ENCODE measurements around the gene SDF2L1. TPM values are rescaled to one million over a fixed set of nuclear protein-coding genes. Genes with fewer than 3 reads are reported as not detected.
A peak's percentile ranks its signal among the peaks of the same experiment; 100 is the strongest.
"Not testable (repeated sequence)": the region's sequence is repeated elsewhere in the genome, so short reads cannot be mapped to it uniquely, and the experiment has no call there.

SDF2L1 gene
- total RNA-seq, 2 experiments from 2014 or later, result 78.7 to 79.1 TPM

- DNase-seq (no peak), ATAC-seq (no peak)
- H3K9me3 Mint-ChIP-seq (ENCODE audit: low read depth), result no peaks in the 10 kb centered on the region
- H3K4me3 Mint-ChIP-seq, result no peak overlapping the region
- CTCF ChIA-PET, result interaction anchor here (1.3 to 9.7 kb wide), 2 partner anchors 10 to 11 kb away, joined by 3 to 241 read pairs; partner anchors contain the start of gene SDF2L1
- no peaks in the 10 kb centered on the region for H3K27me3 Mint-ChIP-seq
- H3K36me3 Mint-ChIP-seq, result no peaks in the 10 kb centered on the region
- H3K4me1 Mint-ChIP-seq, result peaks cover 20% of the 10 kb centered on the region
- H3K27ac Mint-ChIP-seq, result no peak overlapping the region
Observed at GRCh38 chr22:21634844-21635243, 7.3 kb upstream of the SDF2L1 start.

- CTCF ChIA-PET, result interaction anchor here (1.2 to 9.7 kb wide), 5 partner anchors 8 to 15 kb away, joined by 3 to 241 read pairs (median 3); partner anchors contain the start of gene SDF2L1
- H3K27me3 Mint-ChIP-seq, result no peaks in the 10 kb centered on the region
- H3K36me3 Mint-ChIP-seq, result no peaks in the 10 kb centered on the region
- DNase-seq, result no peak
- H3K9me3 Mint-ChIP-seq (ENCODE audit: low read depth), result no peaks in the 10 kb centered on the region
- peaks cover 18% of the 10 kb centered on the region for H3K4me1 Mint-ChIP-seq
- no peak overlapping the region for H3K27ac Mint-ChIP-seq
- ATAC-seq, result no peak
- no peak overlapping the region for H3K4me3 Mint-ChIP-seq
Observed at GRCh38 chr22:21635771-21636510, 6.2 kb upstream of the SDF2L1 start.

DNA sequence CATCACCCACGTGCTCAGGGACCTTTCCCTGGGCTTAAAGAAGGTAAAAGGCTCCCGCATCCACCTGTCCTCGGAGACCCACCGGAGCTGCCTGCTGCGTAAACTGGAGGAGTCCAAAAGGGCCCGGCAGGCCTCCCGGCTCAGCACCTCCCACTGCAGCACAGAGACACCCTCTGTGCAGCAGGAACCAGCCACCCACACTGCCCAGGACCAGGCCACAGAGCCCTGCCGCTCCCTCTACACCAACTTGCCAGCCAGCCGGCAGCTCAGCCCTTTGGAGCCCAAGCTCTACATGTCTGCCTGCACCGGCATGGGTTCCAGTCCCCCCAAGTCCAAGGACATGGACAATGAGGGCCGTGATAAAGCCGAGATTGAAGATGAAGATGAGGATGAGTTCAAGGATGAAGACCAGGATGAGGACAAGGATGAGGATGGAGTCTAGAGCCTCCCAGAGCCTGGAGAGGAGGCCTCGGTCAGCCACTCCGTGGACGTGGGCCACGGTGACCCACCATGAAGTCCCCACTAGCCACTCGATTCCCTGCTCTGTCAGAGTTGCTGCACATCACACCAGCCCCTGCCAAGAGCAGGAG is 5.4 kb upstream of the SDF2L1 start:
- Mint-ChIP-seq H3K9me3 (ENCODE audit: low read depth) (no peaks in the 10 kb centered on the region), H3K27me3 (no peaks in the 10 kb centered on the region), H3K27ac (no peak overlapping the region), H3K36me3 (no peaks in the 10 kb centered on the region), H3K4me3 (no peak overlapping the region), H3K4me1 (peaks cover 18% of the 10 kb centered on the region)
- CTCF ChIA-PET, result interaction anchor here (1.2 to 1.6 kb wide), 3 partner anchors 8 to 15 kb away, joined by 3 to 4 read pairs (median 3); no protein-coding TSS in a partner anchor
- DNase-seq (no peak), ATAC-seq (no peak)

GRCh38 chr22:21637450-21637849 is 4.7 kb upstream of the SDF2L1 start:
- H3K4me3 Mint-ChIP-seq; H3K9me3 Mint-ChIP-seq (ENCODE audit: low read depth); H3K27me3 Mint-ChIP-seq; H3K27ac Mint-ChIP-seq; ATAC-seq; DNase-seq; H3K36me3 Mint-ChIP-seq: not testable (repeated sequence)
- peaks cover 16% of the 10 kb centered on the region for H3K4me1 Mint-ChIP-seq
- CTCF ChIA-PET, result interaction anchor here (1.2 to 1.5 kb wide), 2 partner anchors 9 kb away, joined by 3 to 4 read pairs; no protein-coding TSS in a partner anchor

- peaks cover 25% of the 10 kb centered on the region for H3K4me1 Mint-ChIP-seq
- CTCF ChIA-PET, result interaction anchor here (1.0 kb wide), 1 partner anchor 10 kb away, joined by 3 read pairs; no protein-coding TSS in a partner anchor
- no peaks in the 10 kb centered on the region for H3K9me3 Mint-ChIP-seq (ENCODE audit: low read depth)
- no peak overlapping the region for H3K27ac Mint-ChIP-seq
- no peaks in the 10 kb centered on the region for H3K27me3 Mint-ChIP-seq
- peaks cover 9% of the 10 kb centered on the region for H3K36me3 Mint-ChIP-seq
- H3K4me3 Mint-ChIP-seq, result no peak overlapping the region
- DNase-seq (no peak), ATAC-seq (no peak)
Observed at GRCh38 chr22:21639359-21639758, 2.7 kb upstream of the SDF2L1 start.

GRCh38 chr22:21640810-21641209 is 1.3 kb upstream of the SDF2L1 start:
- DNase-seq (no peak), ATAC-seq (no peak)
- Mint-ChIP-seq H3K36me3 (peaks cover 11% of the 10 kb centered on the region), H3K4me1 (peaks cover 25% of the 10 kb centered on the region), H3K27me3 (no peaks in the 10 kb centered on the region), H3K4me3 (peak overlapping the region; percentile 83), H3K27ac (no peak overlapping the region), H3K9me3 (ENCODE audit: low read depth) (no peaks in the 10 kb centered on the region)
- CTCF ChIA-PET, result interaction anchor here (1.2 to 9.7 kb wide), 8 partner anchors 10 to 72 kb away, joined by 3 to 241 read pairs (median 8); partner anchors contain the start of genes CCDC116, PPIL2, UBE2L3 and YDJC

GRCh38 chr22:21641417-21641788 is 699 bp upstream of the SDF2L1 start:
- ATAC-seq (no peak), DNase-seq (no peak)
- CTCF ChIA-PET, result interaction anchor here (1.0 to 9.7 kb wide), 12 partner anchors 11 to 93 kb away, joined by 3 to 241 read pairs (median 6); partner anchors contain the start of genes CCDC116, PPIL2, UBE2L3 and YDJC
- Mint-ChIP-seq H3K27me3 (no peaks in the 10 kb centered on the region), H3K27ac (peak overlapping the region; percentile 90), H3K36me3 (peaks cover 12% of the 10 kb centered on the region), H3K4me1 (peaks cover 27% of the 10 kb centered on the region), H3K9me3 (ENCODE audit: low read depth) (no peaks in the 10 kb centered on the region), H3K4me3 (peak overlapping the region; percentile 83)

GRCh38 chr22:21642584-21643448 is 714 bp downstream of the SDF2L1 start:
- H3K4me3 Mint-ChIP-seq, result peak overlapping the region; percentile 83
- H3K9me3 Mint-ChIP-seq (ENCODE audit: low read depth), result no peaks in the 10 kb centered on the region
- peak overlapping the region; percentile 90 for H3K27ac Mint-ChIP-seq
- DNase-seq (peak; percentile 80), ATAC-seq (peak; percentile 6)
- peaks cover 33% of the 10 kb centered on the region for H3K4me1 Mint-ChIP-seq
- H3K36me3 Mint-ChIP-seq, result peaks cover 17% of the 10 kb centered on the region
- CTCF ChIA-PET, result interaction anchor here (0.7 to 9.7 kb wide), 22 partner anchors 9 to 540 kb away, joined by 3 to 241 read pairs (median 6); partner anchors contain the start of genes CCDC116, PPIL2, PPM1F and UBE2L3
- no peaks in the 10 kb centered on the region for H3K27me3 Mint-ChIP-seq

DNA sequence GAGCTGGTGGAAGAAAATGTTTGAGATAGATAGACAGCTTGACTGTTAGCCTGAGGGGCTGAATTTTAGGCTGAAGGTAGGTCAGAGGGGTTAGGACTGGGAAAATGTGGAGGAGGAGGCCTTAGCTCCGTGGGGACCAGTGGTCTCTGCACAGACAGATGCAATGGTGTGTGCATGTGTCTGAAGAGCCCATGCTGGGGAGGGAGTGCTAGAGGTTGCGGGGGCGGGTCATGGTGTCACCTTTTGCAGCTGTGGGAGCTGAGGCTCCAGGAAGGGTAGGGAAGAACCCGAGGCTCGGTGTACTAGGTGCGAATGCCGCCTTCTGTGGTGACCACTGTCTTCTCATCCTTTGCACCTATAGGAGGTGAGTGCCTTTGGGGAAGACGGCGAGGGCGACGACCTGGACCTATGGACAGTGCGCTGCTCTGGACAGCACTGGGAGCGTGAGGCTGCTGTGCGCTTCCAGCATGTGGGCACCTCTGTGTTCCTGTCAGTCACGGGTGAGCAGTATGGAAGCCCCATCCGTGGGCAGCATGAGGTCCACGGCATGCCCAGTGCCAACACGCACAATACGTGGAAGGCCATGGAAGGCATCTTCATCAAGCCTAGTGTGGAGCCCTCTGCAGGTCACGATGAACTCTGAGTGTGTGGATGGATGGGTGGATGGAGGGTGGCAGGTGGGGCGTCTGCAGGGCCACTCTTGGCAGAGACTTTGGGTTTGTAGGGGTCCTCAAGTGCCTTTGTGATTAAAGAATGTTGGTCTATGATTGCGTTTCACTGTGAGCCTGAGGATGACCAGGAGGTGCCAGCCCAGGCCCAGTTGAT is 1.6 kb downstream of the SDF2L1 start:
- peaks cover 17% of the 10 kb centered on the region for H3K36me3 Mint-ChIP-seq
- peaks cover 33% of the 10 kb centered on the region for H3K4me1 Mint-ChIP-seq
- peak overlapping the region; percentile 83 for H3K4me3 Mint-ChIP-seq
- CTCF ChIA-PET, result interaction anchor here (1.1 to 9.7 kb wide), 14 partner anchors 8 to 309 kb away, joined by 3 to 241 read pairs (median 8); partner anchors contain the start of genes CCDC116, PPIL2, PPM1F and UBE2L3
- H3K27me3 Mint-ChIP-seq, result no peaks in the 10 kb centered on the region
- H3K9me3 Mint-ChIP-seq (ENCODE audit: low read depth), result no peaks in the 10 kb centered on the region
- ATAC-seq (no peak), DNase-seq (no peak)
- no peak overlapping the region for H3K27ac Mint-ChIP-seq

- Mint-ChIP-seq H3K4me1 (peaks cover 38% of the 10 kb centered on the region), H3K36me3 (peaks cover 23% of the 10 kb centered on the region)
- not testable (repeated sequence) for H3K27ac Mint-ChIP-seq; H3K9me3 Mint-ChIP-seq (ENCODE audit: low read depth); DNase-seq; ATAC-seq; H3K27me3 Mint-ChIP-seq; H3K4me3 Mint-ChIP-seq
- CTCF ChIA-PET, result interaction anchor here (1.5 to 9.7 kb wide), 3 partner anchors 14 to 48 kb away, joined by 5 to 241 read pairs (median 17); partner anchors contain the start of genes CCDC116 and YDJC
Observed at GRCh38 chr22:21645513-21645912, 3.4 kb downstream of the SDF2L1 start.

DNA sequence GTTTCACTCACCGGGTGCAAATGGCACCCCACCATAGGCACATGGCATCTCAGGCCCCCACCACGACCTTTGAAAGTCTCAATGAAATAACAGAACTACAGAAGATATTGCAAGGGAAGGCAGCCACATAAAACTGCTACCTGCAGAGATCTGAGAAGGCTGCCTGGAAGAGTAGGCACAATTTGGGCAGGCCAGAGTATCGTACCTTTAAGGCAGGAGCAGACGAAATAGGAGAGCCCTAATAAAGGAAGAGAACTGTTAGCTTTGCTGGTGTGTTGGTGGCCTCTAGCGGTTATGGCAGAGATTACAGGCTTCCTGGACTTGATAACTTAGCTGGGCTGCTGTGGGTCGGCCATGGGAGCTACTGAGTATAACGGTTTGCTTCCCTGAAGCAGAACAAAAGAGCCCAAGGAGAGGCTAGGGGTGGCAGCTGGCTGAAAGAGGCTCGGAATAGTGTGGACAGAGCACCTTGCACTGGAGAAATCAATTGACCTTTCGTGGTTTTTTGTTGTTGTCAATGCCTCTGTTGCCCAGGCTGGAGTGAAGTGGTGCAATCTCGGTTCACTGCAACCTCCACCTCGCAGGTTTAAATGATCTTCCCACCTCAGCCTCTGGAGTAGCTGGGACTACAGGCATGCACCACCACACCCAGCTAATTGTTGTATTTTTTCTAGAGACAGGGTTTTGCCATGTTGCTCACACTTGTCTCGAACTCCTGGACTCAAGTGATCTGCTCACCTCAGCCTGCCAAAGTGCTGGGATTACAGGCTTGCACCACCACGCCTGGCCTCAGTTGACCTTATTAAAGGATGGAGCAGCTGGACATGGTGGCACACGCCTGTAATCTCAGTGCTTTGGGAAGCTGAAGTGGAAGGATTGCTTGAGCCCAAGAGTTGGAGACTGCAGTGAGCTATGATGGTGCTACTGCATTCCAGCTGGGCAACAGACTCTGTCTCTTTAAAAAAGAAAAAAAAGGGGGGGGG is 4.8 kb downstream of the SDF2L1 start:
- H3K27ac Mint-ChIP-seq, result peak overlapping the region; percentile 52

More for the DNA sequence above, 4.8 kb downstream of the SDF2L1 start:
- CTCF ChIA-PET, result interaction anchor here (0.6 to 9.7 kb wide), 22 partner anchors 9 to 220 kb away, joined by 3 to 241 read pairs (median 4); partner anchors contain the start of genes CCDC116, MAPK1, PPIL2 and YDJC
- ATAC-seq (peak; percentile 11), DNase-seq (peak; percentile 90)
- Mint-ChIP-seq H3K4me1 (peaks cover 37% of the 10 kb centered on the region), H3K9me3 (ENCODE audit: low read depth) (no peaks in the 10 kb centered on the region), H3K27me3 (no peaks in the 10 kb centered on the region), H3K36me3 (peaks cover 23% of the 10 kb centered on the region), H3K4me3 (no peak overlapping the region)

Data from activated CD8-positive, alpha-beta memory T cell treated with anti-CD3 and anti-CD28 coated beads, Interleukin-2, amount 10 ng/mL, durations not matched to agents 7 days and 5 days (primary cell).